Activated CD4-positive, CD25-positive, alpha-beta regulatory T cell (primary cell): Measurements from ENCODE around the gene CRYBA4.

Experiments used
- DNase-seq, 4 experiments: peaks; one replicate each; lab custom pipeline; 2025; lab: John Stamatoyannopoulos, UW

Gene CRYBA4

DNA sequence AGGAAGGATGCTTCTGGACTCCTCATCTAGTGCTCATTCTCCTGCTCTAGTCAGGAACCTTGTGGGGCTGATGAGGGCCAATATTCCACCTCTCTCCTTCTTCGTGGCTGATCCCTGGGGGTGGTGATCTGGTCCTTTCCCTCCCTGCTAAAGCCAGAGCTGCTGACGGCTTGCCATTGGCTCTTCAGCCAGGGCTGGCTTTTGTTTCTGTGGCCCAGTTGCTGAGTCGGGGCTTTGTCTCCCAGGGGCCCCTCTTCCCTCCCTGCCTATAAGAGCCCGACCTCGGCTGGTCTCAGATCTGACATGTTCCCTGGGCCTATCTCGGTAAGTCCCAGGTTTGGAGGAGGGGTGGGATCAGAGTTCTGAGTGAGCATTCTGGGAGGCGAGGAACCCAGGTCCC lies at the start of gene CRYBA4:
TSS of gene CRYBA4 (plus strand) at position 301 of the 400 bp plus-strand sequence. CDS start 634 bp downstream, outside the sequence.
- DNase-seq: no peak

DNA sequence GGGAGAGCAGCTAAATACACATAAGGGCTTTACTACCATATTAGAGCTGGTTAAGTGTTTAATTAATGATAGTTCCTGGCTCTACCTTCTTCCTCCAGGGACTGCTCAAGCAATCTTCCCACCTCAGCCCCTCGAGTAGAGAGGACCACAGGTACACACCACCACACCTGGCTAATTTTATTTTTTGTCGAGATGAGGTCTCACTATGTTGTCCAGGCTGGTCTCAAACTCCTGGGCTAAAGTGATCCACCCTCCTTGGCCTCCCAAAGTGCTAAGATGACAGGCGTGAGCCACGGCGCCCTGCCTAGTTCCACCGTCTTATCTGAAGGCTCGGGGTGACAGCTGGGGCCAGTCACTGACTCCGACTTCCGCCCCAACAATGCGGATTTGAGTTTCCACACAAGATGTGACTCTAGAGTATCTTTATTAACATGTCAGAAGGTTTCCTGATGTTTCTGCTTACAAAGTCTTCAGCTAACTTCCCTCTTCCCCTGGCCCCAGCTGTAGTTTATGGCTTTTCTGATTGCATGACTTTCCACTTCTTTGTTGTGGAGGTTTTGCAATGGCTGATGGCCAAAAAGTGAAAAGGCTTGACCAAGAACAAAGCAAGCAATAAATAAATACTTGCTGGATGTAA lies 48.6 kb upstream of the CRYBA4 start:
- no peak for DNase-seq

GRCh38 chr22:26574001-26574723 lies 47.6 kb upstream of the CRYBA4 start:
- DNase-seq: no peak

- DNase-seq: no peak
Measured at GRCh38 chr22:26576026-26576680, 45.6 kb upstream of the CRYBA4 start.

- DNase-seq: no peak
Measured at GRCh38 chr22:26577081-26577480, 44.7 kb upstream of the CRYBA4 start.

DNA sequence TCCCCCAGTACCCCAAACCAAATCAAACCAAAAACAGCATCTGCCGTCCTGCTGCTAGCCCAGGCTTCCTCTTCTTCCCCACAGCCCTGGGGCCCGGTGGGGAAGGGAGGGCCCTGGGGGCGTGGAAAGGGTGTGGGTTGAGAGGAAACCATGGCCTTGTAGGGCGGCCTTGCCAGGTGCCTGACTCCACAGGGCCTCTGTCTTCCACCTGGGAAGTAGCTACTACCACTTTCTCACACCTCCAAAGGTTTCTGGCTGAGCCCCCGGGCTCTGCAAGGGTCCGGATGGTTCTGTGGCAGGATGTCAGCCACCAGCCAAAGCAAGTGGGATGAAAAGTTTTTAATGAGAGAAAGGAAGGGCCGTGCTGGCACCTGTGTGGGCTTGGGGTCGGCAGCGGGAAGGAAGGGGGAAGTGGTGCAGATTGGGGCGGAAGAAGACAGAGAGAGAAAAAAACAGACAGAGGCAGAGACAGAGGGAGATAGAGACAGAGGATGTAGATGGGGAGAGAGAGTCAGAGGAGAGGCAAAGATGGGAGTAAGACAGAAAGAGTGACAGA lies 42.4 kb upstream of the CRYBA4 start:
- DNase-seq: peak in 2 of 4 experiments; percentile 27 to 30

- DNase-seq: no peak
Measured at GRCh38 chr22:26580240-26580962, 41.4 kb upstream of the CRYBA4 start.

DNA sequence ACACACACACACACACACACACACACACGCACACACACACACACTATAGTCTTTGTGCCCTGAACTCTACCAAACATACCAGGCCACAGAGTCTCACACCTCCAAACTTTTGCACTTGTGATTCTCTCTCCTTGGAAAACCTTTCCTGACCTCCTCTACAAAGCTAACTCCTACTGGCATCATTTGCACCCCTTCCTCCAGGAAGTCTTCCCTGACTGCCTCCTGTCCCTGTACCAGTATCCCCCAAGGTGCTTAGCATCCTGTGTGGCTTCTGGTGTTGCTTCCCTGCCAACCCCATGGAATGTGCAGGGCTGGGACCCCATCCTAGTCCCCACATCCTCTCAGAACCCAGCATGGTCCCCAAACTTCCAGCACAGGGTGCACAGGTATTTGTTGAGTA lies 40.7 kb upstream of the CRYBA4 start:
- DNase-seq: no peak

- DNase-seq: no peak
Measured at GRCh38 chr22:26581633-26582168, 40.1 kb upstream of the CRYBA4 start.

GRCh38 chr22:26584010-26584409 lies 37.8 kb upstream of the CRYBA4 start:
- DNase-seq: no peak

DNA sequence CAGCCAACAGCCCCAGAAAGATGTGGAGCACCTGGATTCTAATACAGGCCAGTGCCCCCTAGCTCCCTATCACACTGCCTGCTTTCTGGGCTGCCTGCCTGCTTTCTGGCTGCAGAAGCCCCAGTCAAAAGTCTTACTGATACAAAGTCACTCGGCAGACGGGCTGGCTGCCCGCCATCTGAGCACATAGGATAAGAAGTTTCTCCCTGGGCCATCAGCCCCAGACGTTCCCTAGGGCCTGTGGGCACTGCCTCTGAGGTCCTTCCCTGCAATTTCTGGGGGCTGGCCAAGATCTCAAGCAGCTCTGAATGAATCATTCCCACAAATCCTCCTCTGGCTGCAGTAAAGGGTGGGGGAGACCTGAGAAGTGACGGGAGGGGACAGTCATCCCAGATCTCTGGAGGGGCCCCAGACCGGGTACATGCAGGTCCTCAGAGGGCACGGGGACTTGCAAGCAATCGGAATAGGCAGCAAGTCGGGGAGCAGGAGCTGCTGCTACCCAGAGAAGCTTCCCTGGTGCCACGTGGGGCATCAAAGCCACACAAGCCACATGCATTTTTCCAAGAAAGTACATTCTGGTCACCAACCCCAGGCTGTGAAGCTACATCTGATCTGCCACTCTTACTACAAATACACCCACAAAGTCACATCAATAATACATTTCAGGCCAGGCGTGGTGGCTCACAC lies 36.5 kb upstream of the CRYBA4 start:
- no peak for DNase-seq

DNA sequence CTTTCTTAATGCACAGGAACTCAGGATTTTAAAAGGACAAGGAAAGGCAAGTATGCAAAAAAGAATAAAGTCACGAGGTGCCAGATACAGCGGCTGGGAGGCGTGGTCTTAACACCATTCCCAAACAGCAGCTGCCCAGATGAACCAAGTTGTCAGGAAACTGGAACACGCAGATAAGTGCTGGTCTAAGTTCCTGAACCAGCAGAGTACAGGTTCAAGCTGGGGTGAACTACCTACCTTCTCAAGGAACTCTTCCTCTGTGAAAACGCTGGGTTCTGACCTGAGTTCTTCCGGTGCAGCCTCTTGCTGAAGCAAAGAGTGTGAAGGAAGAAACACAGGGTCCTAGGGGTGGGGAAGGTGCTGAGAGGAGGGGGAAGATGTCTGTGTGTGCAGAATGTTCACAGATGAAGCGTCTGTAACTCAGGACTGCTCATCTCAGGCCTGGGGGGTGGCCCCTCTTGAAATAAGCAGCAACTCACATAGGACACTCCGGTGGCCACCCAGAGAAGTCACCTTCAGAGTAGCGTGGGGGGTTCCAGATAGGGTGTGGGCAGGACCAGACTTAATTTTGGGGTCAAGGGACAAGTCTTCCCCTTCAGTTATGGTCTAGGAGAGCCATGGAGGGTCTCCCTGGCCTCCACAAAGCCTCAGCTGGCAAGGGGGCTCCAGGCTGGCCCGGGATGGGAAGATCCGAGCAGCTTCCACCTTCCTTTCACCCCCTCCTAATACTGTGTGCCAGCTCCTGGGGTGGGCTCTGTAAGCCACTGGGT lies 35.0 kb upstream of the CRYBA4 start:
- no peak for DNase-seq

GRCh38 chr22:26587991-26588613 lies 33.7 kb upstream of the CRYBA4 start:
- DNase-seq: no peak

DNA sequence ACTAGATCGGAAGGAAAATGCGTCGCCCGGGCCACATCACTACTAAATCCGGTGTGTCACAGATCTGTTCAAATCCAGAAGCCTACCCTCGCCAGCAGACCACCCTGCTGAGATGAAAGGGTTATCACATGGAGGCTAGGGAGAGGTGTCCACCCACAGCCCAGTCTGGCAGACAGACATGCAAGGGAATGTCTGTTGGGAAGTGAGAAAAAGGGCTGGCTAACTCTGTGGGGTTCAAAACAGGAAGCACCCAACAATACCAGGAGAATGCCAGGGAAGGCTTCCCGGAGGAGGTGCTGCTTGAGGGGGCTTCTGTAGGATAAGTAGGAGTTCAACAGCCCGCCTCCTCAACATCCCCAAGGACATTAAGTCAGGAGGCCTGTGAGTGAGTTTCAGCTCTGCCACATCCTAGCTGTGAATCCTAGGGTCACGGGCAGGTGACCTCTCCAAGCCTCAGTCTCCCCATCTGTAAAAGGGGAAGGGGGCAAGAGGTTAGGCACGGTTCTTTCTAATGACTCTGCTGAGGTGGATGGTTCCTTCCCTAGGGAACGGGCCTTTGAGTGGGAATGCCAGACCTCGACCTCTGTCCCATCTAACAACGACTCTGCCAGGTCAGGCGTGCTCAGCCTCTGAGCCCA lies 32.9 kb upstream of the CRYBA4 start:
- no peak for DNase-seq

DNA sequence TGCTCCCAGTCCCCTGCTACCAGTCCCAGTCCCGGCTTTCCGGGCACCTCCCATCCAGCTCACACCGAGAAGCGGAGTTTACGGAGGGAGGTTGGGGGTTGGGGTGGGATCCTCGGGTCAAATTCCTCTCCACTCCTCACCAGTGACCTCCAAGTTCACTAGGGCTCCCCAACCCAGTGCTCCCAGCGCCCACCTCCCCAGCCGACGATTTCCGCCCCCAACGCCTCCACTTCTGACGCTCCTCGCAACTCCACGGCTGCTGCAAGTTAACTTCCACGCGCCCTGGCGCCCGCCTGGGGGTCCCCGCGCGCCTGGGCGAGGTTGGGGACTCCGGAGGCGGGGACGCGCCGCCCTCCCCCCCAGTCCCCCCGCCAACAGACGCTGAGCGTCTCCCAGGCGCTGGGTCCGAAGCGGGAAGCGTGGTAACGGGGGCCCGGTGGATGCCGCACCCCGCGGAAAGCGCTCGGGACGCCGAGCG lies 32.4 kb upstream of the CRYBA4 start:
- DNase-seq: no peak

DNA sequence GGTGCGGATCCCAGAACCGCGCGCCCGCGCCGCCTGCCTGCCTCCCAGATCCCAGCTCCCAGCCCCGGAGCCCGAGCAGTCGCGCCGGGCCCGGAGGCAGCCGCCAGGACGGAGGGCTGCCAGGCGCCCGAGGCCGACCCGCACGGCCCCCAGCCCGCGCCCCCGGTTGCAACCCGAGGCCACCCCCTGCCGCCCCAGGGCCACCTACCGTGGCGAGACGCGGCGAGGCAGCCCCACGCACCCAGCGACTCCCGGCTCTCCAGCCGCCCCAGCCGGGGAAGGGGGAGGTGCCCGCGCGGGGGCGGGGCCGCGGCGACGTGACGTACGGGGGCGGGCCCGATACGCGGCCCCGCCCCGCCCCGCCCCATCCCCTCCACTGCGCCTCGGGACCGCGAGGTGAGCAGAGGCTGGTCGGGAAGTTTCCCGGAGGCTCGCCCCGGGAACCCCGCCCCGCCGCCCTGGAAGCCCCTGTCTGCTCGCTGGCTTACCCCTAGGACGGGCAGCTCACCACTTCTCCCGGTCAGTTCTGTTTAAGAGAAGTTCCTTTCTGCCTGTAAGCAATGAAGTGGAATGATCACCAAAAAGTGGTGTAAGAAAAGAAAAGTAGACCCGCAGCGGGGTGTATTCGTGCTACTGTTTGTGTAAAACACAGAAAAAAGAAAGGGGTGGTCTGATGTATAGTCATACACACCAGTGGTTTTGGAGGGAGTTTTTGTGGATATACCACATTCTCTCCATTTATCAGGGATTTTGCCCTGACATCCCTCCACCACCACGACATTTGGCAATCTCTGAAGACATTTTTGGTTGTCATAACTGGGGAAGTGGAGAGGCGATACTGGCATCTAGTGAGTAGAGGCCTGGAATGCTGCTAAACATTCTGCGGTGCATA lies 31.7 kb upstream of the CRYBA4 start, which contains the start of gene TPST2:
TSS of gene TPST2 (minus strand) at position 288 of the 892 bp plus-strand sequence. CDS start 48,502 bp downstream, outside the sequence.
- DNase-seq: peak; percentile 55 to 67 (median 63)

DNA sequence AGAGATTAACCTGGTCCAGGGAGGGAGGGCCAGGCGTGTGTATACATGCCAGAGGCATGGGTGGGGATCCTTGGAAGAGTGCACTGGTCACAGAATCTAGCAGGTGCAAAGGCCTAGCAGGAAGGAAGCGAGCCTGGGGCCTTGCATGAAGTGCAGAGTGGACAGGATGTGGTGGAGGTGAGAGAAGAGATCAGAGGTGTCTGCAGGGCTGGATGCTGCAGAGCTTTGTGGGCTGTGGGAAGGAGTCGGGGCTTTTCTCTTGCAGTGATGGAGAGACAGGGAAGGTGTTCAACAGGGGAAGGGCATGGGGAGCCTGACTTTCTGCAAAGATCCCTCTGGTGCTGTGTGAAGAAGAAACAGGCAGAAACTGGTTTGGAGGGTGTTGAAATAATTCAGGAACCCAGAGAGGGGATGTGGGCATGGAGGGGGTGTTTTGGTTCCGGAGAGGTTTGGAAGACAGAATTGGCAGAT lies 29.3 kb upstream of the CRYBA4 start:
- peak in 1 of 4 experiments; percentile 13 for DNase-seq

DNA sequence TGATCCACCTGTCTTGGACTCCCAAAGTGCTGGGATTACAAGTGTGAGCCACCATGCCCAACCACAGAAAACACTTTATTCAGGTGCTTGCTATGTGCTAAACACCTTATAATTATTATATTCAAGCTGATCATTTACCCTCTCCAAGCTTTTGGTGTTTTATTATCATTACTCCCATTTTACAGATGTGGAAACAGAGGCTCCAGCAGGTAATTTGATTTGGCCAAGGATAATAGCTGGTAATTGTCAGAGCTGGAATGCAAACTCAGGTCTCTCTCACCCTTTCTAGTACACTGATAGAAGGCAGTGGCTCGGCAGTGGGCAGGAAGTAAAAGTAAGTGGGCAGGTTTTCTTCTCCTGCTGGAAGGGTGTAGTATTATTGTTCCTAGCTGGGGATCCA lies 28.0 kb upstream of the CRYBA4 start:
- DNase-seq: no peak
